ENCODE measurements around the gene FLNB.

- TF ChIP-seq, protein P1, sequence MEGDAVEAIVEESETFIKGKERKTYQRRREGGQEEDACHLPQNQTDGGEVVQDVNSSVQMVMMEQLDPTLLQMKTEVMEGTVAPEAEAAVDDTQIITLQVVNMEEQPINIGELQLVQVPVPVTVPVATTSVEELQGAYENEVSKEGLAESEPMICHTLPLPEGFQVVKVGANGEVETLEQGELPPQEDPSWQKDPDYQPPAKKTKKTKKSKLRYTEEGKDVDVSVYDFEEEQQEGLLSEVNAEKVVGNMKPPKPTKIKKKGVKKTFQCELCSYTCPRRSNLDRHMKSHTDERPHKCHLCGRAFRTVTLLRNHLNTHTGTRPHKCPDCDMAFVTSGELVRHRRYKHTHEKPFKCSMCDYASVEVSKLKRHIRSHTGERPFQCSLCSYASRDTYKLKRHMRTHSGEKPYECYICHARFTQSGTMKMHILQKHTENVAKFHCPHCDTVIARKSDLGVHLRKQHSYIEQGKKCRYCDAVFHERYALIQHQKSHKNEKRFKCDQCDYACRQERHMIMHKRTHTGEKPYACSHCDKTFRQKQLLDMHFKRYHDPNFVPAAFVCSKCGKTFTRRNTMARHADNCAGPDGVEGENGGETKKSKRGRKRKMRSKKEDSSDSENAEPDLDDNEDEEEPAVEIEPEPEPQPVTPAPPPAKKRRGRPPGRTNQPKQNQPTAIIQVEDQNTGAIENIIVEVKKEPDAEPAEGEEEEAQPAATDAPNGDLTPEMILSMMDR (IDR thresholded peaks at IDR 0.05; ENCODE audit: poor library complexity, severe bottlenecking), result no peak
- TF ChIP-seq TAF1 (IDR thresholded peaks at IDR 0.05; ENCODE audit: low read depth) (no peak), EZH2 (IDR thresholded peaks at IDR 0.05; ENCODE audit: borderline replicate concordance, insufficient read depth, low read length, poor library complexity, severe bottlenecking) (no peak), RAD21 (conservative IDR thresholded peaks at IDR 0.05) (no peak), MXI1 (conservative IDR thresholded peaks at IDR 0.05; ENCODE audit: poor library complexity, severe bottlenecking) (no peak)
Observed at GRCh38 chr3:58102390-58102750, 94.1 kb downstream of the FLNB start.
